ENCODE measurements around the gene TBCD. TPM values are rescaled to one million over a fixed set of nuclear protein-coding genes. Genes with fewer than 3 reads are reported as not detected.

TBCD gene
- total RNA-seq, 1 experiment from 2014 or later, result 29.6 TPM

DNA sequence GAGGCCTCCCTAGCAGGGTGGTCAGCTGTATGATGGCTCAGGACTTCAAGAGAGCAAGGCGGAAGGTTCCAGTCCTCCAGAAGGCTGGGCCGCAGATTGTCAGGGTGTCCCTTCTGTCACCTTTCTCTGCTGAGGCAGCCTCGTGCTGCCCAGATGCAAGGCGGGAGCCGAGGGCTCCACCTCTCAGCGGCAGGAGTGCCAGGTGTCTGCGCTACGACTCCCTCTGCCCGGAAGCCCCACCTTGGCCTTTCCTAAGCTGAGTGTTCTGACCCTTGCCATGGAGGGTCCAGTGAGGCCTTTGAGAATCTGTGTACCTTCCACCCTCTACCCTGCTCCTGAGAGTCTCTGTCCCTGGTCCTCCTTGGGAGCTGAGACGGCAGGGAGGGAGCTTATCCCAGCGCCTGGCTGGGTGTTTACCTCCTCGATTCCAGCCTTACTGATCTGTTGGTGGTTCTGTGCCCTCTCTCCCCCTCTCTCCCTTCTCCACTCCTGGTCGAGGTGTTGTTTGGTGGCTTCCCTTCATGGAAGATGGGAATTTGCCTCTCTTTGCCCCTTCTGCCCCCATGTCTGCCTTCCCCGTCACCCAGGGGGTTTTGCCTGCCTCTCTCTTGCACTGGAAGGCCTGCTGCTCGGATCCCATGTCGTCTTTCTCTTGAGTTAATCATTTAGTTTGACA is 90.2 kb downstream of the TBCD start:
- Histone ChIP-seq H3K4me3 (ENCODE audit: low read length) (no peak overlapping the region), H3K27me3 (ENCODE audit: low read length) (no peaks in the 10 kb centered on the region), H3K4me1 (ENCODE audit: insufficient read depth, low read length) (no peaks in the 10 kb centered on the region), H4K20me1 (ENCODE audit: low read length) (no peaks in the 10 kb centered on the region), H3K9me2 (replicated peaks; ENCODE audit: low read length) (no peaks in the 10 kb centered on the region), H3K79me2 (ENCODE audit: low read length) (no peaks in the 10 kb centered on the region), H3K9ac (ENCODE audit: low read length) (no peak overlapping the region), H3K36me3 (ENCODE audit: low read depth, low read length) (no peaks in the 10 kb centered on the region), H3K9me3 (ENCODE audit: low read length) (no peaks in the 10 kb centered on the region), H3F3A (ENCODE audit: low read length, unreplicated experiment) (no peaks in the 10 kb centered on the region), H2AFZ (ENCODE audit: low read length) (no peak overlapping the region), H3K4me2 (ENCODE audit: low read length) (no peak overlapping the region), H3K27ac (ENCODE audit: low read length) (no peak overlapping the region)
- intact Hi-C loops (cut with micrococcal nuclease), result no loop called here
- ATAC-seq (no peak), DNase-seq (no peak)
- TF ChIP-seq, protein P1, sequence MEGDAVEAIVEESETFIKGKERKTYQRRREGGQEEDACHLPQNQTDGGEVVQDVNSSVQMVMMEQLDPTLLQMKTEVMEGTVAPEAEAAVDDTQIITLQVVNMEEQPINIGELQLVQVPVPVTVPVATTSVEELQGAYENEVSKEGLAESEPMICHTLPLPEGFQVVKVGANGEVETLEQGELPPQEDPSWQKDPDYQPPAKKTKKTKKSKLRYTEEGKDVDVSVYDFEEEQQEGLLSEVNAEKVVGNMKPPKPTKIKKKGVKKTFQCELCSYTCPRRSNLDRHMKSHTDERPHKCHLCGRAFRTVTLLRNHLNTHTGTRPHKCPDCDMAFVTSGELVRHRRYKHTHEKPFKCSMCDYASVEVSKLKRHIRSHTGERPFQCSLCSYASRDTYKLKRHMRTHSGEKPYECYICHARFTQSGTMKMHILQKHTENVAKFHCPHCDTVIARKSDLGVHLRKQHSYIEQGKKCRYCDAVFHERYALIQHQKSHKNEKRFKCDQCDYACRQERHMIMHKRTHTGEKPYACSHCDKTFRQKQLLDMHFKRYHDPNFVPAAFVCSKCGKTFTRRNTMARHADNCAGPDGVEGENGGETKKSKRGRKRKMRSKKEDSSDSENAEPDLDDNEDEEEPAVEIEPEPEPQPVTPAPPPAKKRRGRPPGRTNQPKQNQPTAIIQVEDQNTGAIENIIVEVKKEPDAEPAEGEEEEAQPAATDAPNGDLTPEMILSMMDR (conservative IDR thresholded peaks at IDR 0.05; ENCODE audit: low read depth, low read length), result no peak
- no peak for TF ChIP-seq EZH2phosphoT487 (IDR thresholded peaks at IDR 0.05; ENCODE audit: borderline replicate concordance, low read length)
- TF ChIP-seq EZH2 (IDR thresholded peaks at IDR 0.05; ENCODE audit: low read length, unreplicated experiment), result no peak
- CTCF ChIA-PET, result no interaction called here
- BruUV-seq (replicated peaks), result no TSS peak
- POLR2A ChIA-PET (ENCODE audit: unreplicated experiment), result no interaction called here

DNA sequence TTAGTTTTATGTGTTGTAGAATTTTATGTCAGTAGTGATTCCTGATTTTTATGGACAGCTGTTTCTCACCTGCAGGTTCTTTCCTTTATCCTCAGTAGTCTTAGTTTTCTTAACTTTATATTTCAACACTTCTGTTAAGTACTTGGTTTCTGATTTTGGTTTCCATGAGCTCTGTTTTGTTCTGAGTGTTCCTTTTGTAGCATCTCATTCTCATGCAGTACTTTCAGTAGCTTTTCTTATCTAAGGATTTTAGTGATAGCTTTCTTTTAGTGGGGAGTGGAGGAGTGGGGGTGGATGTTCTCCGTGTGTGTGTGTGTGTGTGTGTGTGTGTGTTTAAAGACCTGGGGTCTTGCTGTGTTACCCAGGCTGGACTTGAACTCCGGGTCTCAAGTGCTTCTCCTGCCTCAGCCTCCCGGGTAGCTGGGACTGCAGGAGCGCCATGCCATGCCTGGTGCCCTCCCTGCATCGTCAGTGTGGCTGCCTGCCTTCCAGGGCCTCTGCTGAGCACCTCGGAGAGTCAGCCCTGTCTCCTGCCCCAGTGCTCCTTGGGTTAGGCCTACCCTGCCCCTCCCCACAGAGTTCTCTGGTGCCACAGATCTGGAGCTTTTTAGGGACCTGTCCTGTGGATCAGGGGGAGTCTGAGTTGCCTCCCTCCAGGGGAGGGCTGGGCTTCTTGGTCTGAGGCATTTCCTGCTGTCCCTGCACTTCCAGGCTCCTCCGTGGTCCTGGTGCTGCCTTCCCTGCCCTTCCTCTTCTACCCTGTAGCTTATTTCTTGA is 92.2 kb downstream of the TBCD start:
- intact Hi-C loops (cut with micrococcal nuclease), result no loop called here
- no peaks in the 10 kb centered on the region for H4K20me1 ChIP-seq (ENCODE audit: low read length)
- no peaks in the 10 kb centered on the region for H3F3A ChIP-seq (ENCODE audit: low read length, unreplicated experiment)
- TF ChIP-seq EZH2 (IDR thresholded peaks at IDR 0.05; ENCODE audit: low read length, unreplicated experiment), result no peak
- TF ChIP-seq, protein P1 (conservative IDR thresholded peaks at IDR 0.05; ENCODE audit: low read depth, low read length), result no peak
- no peak overlapping the region for H2AFZ ChIP-seq (ENCODE audit: low read length)
- H3K27me3 ChIP-seq (ENCODE audit: low read length), result no peaks in the 10 kb centered on the region
- H3K4me3 ChIP-seq (ENCODE audit: low read length), result no peak overlapping the region
- no peaks in the 10 kb centered on the region for H3K9me3 ChIP-seq (ENCODE audit: low read length)
- no peaks in the 10 kb centered on the region for H3K4me1 ChIP-seq (ENCODE audit: insufficient read depth, low read length)
- POLR2A ChIA-PET (ENCODE audit: unreplicated experiment), result no interaction called here
- CTCF ChIA-PET, result no interaction called here
- no peaks in the 10 kb centered on the region for H3K79me2 ChIP-seq (ENCODE audit: low read length)
- H3K9ac ChIP-seq (ENCODE audit: low read length), result no peak overlapping the region
- no peak overlapping the region for H3K4me2 ChIP-seq (ENCODE audit: low read length)
- no peaks in the 10 kb centered on the region for H3K36me3 ChIP-seq (ENCODE audit: low read depth, low read length)
- ATAC-seq (no peak), DNase-seq (no peak)
- no TSS peak for BruUV-seq (replicated peaks)
- no peak overlapping the region for H3K27ac ChIP-seq (ENCODE audit: low read length)
- H3K9me2 ChIP-seq (replicated peaks; ENCODE audit: low read length), result no peaks in the 10 kb centered on the region

DNA sequence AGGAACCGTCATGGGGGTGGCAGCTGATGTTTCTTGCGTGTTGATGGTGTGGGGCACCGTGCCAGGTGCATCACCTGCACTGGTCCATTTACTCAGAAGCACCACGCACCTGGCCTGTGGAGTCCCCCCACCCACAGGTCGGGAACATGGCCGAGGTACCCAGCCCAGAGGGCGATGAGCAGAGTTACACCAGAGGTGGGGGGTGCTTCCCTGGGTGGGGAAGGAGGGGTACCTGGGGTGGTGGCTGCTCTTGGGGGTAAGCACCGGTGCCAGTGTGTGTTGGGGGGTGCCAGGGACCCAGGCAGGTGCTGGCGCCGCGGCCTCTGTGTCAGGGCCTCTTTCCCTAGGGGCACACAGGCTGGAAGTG is 92.9 kb downstream of the TBCD start:
- ATAC-seq (no peak), DNase-seq (no peak)
- H3K79me2 ChIP-seq (ENCODE audit: low read length), result no peaks in the 10 kb centered on the region
- H2AFZ ChIP-seq (ENCODE audit: low read length), result no peak overlapping the region
- no peaks in the 10 kb centered on the region for H3K9me3 ChIP-seq (ENCODE audit: low read length)
- H3K27ac ChIP-seq (ENCODE audit: low read length), result no peak overlapping the region
- TF ChIP-seq, protein P1 (conservative IDR thresholded peaks at IDR 0.05; ENCODE audit: low read depth, low read length), result no peak
- no peak for TF ChIP-seq EZH2 (IDR thresholded peaks at IDR 0.05; ENCODE audit: low read length, unreplicated experiment)
- no peak for TF ChIP-seq EZH2phosphoT487 (IDR thresholded peaks at IDR 0.05; ENCODE audit: borderline replicate concordance, low read length)
- H3K9ac ChIP-seq (ENCODE audit: low read length), result no peak overlapping the region
- POLR2A ChIA-PET (ENCODE audit: unreplicated experiment), result no interaction called here
- no peaks in the 10 kb centered on the region for H3K27me3 ChIP-seq (ENCODE audit: low read length)
- H4K20me1 ChIP-seq (ENCODE audit: low read length), result no peaks in the 10 kb centered on the region
- no peaks in the 10 kb centered on the region for H3K4me1 ChIP-seq (ENCODE audit: insufficient read depth, low read length)
- no peak overlapping the region for H3K4me3 ChIP-seq (ENCODE audit: low read length)
- H3K36me3 ChIP-seq (ENCODE audit: low read depth, low read length), result no peaks in the 10 kb centered on the region
- CTCF ChIA-PET, result no interaction called here
- no TSS peak for BruUV-seq (replicated peaks)
- intact Hi-C loops (cut with micrococcal nuclease), result no loop called here
- no peaks in the 10 kb centered on the region for H3F3A ChIP-seq (ENCODE audit: low read length, unreplicated experiment)
- H3K9me2 ChIP-seq (replicated peaks; ENCODE audit: low read length), result no peaks in the 10 kb centered on the region
- no peak overlapping the region for H3K4me2 ChIP-seq (ENCODE audit: low read length)
